ENCODE results near the gene APOH. TPM values are rescaled to one million over a fixed set of nuclear protein-coding genes. Genes with fewer than 3 reads are reported as not detected.

The APOH gene
- total and polyA plus RNA-seq, 2 of the 13 experiments (the other 11 are each of a cell fraction or from before 2014, with no cell fraction given): 4,846 to 5,748 TPM

DNA sequence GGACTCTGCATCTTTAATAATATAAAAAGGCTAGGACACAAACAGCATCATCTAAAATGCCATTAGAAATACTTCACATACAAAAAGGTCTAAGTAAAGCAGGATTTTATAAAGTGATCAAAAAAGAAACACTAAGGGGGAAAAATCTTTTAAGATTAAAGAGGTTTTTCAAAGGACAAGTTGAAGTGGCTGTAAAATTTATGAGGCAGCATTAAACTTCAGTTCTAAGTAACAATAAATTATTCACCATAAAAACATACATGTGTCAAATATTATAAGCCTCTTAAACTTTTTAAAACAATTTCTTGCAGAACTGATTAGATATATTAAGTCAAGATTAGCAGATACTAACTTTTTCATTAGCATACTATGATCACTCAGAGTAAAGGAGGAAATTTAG, 58.0 kb downstream of the APOH start (continued):
- TF ChIP-seq IKZF4 (CRISPR knock-in tag; IDR thresholded peaks at IDR 0.05; ENCODE audit: borderline replicate concordance, low read depth, not compliant biosample characterization) (no peak), ZNF446 (CRISPR knock-in tag; IDR thresholded peaks at IDR 0.05) (no peak), SMAD1 (CRISPR knock-in tag; IDR thresholded peaks at IDR 0.05; ENCODE audit: borderline replicate concordance, low read depth) (no peak), ZFP1 (CRISPR knock-in tag; IDR thresholded peaks at IDR 0.05) (no peak)
- TF ChIP-seq, protein P1, sequence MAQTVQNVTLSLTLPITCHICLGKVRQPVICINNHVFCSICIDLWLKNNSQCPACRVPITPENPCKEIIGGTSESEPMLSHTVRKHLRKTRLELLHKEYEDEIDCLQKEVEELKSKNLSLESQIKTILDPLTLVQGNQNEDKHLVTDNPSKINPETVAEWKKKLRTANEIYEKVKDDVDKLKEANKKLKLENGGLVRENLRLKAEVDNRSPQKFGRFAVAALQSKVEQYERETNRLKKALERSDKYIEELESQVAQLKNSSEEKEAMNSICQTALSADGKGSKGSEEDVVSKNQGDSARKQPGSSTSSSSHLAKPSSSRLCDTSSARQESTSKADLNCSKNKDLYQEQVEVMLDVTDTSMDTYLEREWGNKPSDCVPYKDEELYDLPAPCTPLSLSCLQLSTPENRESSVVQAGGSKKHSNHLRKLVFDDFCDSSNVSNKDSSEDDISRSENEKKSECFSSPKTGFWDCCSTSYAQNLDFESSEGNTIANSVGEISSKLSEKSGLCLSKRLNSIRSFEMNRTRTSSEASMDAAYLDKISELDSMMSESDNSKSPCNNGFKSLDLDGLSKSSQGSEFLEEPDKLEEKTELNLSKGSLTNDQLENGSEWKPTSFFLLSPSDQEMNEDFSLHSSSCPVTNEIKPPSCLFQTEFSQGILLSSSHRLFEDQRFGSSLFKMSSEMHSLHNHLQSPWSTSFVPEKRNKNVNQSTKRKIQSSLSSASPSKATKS (CRISPR knock-in tag; IDR thresholded peaks at IDR 0.05): no peak

DNA sequence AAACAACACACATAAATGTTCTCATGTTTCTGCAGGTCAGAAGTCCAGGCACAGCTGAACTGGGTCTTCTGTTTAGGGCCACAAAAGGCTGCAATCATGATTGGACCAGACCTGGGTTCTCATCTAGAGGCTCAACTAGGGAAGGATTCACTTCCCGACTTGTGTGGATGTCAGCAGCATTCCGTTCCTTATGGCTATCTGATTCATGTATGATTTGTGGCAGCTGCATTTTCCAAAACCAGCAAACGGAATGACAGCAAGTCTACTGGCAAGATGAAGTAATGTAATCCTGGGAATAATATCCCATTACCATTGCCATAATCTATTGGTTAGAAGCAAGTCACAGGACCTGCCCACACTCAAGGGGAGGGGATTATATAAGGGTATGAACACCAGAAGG, 59.4 kb downstream of the APOH start:
- no peak overlapping the region for H3K4me3 ChIP-seq (replicated peaks in 1 of 3; ENCODE audit: insufficient read depth in 1 of 3, low read depth in 2 of 3, low read length in 3 of 3)
- H3K27me3 ChIP-seq (ENCODE audit: control insufficient read depth in 1 of 2, insufficient read depth in 2 of 2, low read length in 2 of 2): no peaks in the 10 kb centered on the region
- FAIRE-seq (no peak), DNase-seq (ENCODE audit: low spot score) (no peak), ATAC-seq (no peak)
- intact Hi-C loops (cut with micrococcal nuclease; ENCODE audit: unreplicated experiment): no loop called here
- in situ Hi-C loops (cut with HindIII; ENCODE audit: extremely low pct_ligation_motif_present, low pct_unique_long_range_greater_than_20kb): loop anchor here (5.0 to 25.0 kb wide), 4 partner anchors 633 to 938 kb away; no protein-coding TSS in a partner anchor
- H4K20me1 ChIP-seq (ENCODE audit: insufficient read depth, low read length): no peaks in the 10 kb centered on the region
- no TSS peak for BruUV-seq (replicated peaks)
- ChIA-PET POLR2A (no interaction called here), CTCF (ENCODE audit: low intra/inter-chr PET ratio, low total read pairs) (no interaction called here)
- no peak overlapping the region for H3K4me2 ChIP-seq (ENCODE audit: low read depth, low read length)
- H3K36me3 ChIP-seq (replicated peaks in 1 of 2; ENCODE audit: control insufficient read depth in 1 of 2, insufficient read depth in 2 of 2, low read length in 2 of 2): no peaks in the 10 kb centered on the region
- no peaks in the 10 kb centered on the region for H3K4me1 ChIP-seq (ENCODE audit: insufficient read depth, low read length)
- no peaks in the 10 kb centered on the region for H3K9me3 ChIP-seq (ENCODE audit: low read length)
- H3K79me2 ChIP-seq (ENCODE audit: insufficient read depth, low read length): no peaks in the 10 kb centered on the region
- WGBS (ENCODE audit: low lambda C conversion rate): 91% methylated on average over 3 of the region's 3 CpGs
- no peak overlapping the region for H2AFZ ChIP-seq (ENCODE audit: low read length)
- no peak for TF ChIP-seq ZNF431 (CRISPR knock-in tag; IDR thresholded peaks at IDR 0.05; ENCODE audit: borderline replicate concordance, low read depth)
- TF ChIP-seq, protein P2, sequence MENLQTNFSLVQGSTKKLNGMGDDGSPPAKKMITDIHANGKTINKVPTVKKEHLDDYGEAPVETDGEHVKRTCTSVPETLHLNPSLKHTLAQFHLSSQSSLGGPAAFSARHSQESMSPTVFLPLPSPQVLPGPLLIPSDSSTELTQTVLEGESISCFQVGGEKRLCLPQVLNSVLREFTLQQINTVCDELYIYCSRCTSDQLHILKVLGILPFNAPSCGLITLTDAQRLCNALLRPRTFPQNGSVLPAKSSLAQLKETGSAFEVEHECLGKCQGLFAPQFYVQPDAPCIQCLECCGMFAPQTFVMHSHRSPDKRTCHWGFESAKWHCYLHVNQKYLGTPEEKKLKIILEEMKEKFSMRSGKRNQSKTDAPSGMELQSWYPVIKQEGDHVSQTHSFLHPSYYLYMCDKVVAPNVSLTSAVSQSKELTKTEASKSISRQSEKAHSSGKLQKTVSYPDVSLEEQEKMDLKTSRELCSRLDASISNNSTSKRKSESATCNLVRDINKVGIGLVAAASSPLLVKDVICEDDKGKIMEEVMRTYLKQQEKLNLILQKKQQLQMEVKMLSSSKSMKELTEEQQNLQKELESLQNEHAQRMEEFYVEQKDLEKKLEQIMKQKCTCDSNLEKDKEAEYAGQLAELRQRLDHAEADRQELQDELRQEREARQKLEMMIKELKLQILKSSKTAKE (CRISPR knock-in tag; IDR thresholded peaks at IDR 0.05; ENCODE audit: borderline replicate concordance): no peak
- no peak overlapping the region for H3K9ac ChIP-seq (ENCODE audit: insufficient read depth, low read depth, low read length)
- H3K27ac ChIP-seq (ENCODE audit: extremely low read length, insufficient read depth, low read length): no peak overlapping the region

Data from HepG2 (cell line).